Colonic mucosa (tissue), 4 donors: ENCODE data around the gene NKTR. TPM values are rescaled to one million over a fixed set of nuclear protein-coding genes. Genes with fewer than 3 reads are reported as not detected.
"Not testable (repeated sequence)": the region's sequence is repeated elsewhere in the genome, so short reads cannot be mapped to it uniquely, and the experiment has no call there.

Experiments
- DNase-seq: peaks from one replicate; pipeline ENCODE4 v3.0.0-alpha.2; 2020
- H3K27ac ChIP-seq: fragments of 200-600 bp; one replicate; pipeline ENCODE4 v1.8.0; 2021
- H3K27me3 ChIP-seq: fragments of 200-600 bp; one replicate; pipeline ENCODE4 v1.8.0; 2021
- H3K36me3 ChIP-seq: fragments of 200-600 bp; one replicate; pipeline ENCODE4 v1.8.0; 2021
- H3K4me1 ChIP-seq: fragments of 200-600 bp; one replicate; pipeline ENCODE4 v1.8.0; 2021; ENCODE audit warnings: mild to moderate bottlenecking
- H3K4me3 ChIP-seq: fragments of 200-600 bp; one replicate; pipeline ENCODE4 v1.8.0; 2021
- H3K9ac ChIP-seq, 2 donors: one replicate each; pipeline ENCODE4 v1.7.0; 2013; ENCODE audit warnings: control low read depth in 2 of 2, low read depth in 2 of 2, low read length in 2 of 2
- H3K9me3 ChIP-seq: fragments of 200-600 bp; one replicate; pipeline ENCODE4 v1.8.0; 2021
- CTCF ChIP-seq: fragments of 200-600 bp; IDR thresholded peaks from one replicate; pipeline ENCODE4 v1.8.0; 2022; ENCODE audit warnings: antibody characterized with exemption, mild to moderate bottlenecking
- intact Hi-C: fragments of 100-400 bp; cut with DNase I; formaldehyde crosslinking; loops from one replicate; pipeline ENCODE4 v1.14.1; 2022
- total RNA-seq, 2 donors: library from RNA; stranded (reverse); fragmentation: NEBNext Ultra II Directional in 1 of 2; extraction: Animal tissue kit (Norgen Biotek cat#: 25700) in 1 of 2; gene quantifications; one replicate each; pipeline ENCODE4 v1.2.1, GENCODE V29; 2021
- donor health status: healthy.
- donor health status: DM: no; HTN: no; CAD: no.
- donor health status: DM: no; HTN: no; CAD: no.

The NKTR gene
- total RNA-seq, 2 donors from 2014 or later, result 47.5 to 48.2 TPM

- no peak for TF ChIP-seq CTCF
- Histone ChIP-seq H3K4me3 (no peak overlapping the region), H3K9ac (no peak overlapping the region), H3K9me3 (no peaks in the 10 kb centered on the region), H3K36me3 (no peaks in the 10 kb centered on the region), H3K27ac (no peak overlapping the region), H3K27me3 (no peaks in the 10 kb centered on the region), H3K4me1 (no peaks in the 10 kb centered on the region)
- DNase-seq, result no peak
- intact Hi-C loops, result no loop called here
These were observed 38.2 kb upstream of the NKTR start for GRCh38 chr3:42562047-42562907.

- H3K36me3 ChIP-seq, result no peaks in the 10 kb centered on the region
- no peak for DNase-seq
- no peaks in the 10 kb centered on the region for H3K27me3 ChIP-seq
- intact Hi-C loops, result no loop called here
- H3K4me1 ChIP-seq, result no peaks in the 10 kb centered on the region
- no peak for TF ChIP-seq CTCF
- H3K9ac ChIP-seq, result no peak overlapping the region
- no peak overlapping the region for H3K4me3 ChIP-seq
- H3K27ac ChIP-seq, result no peak overlapping the region
- no peaks in the 10 kb centered on the region for H3K9me3 ChIP-seq
These were observed 30.8 kb upstream of the NKTR start for GRCh38 chr3:42569593-42570142.

GRCh38 chr3:42572278-42572677 lies 28.2 kb upstream of the NKTR start:
- no peak for TF ChIP-seq CTCF
- DNase-seq, result peak; percentile 43
- H3K27me3 ChIP-seq, result no peaks in the 10 kb centered on the region
- H3K4me3 ChIP-seq, result no peak overlapping the region
- intact Hi-C loops, result no loop called here
- no peak overlapping the region for H3K27ac ChIP-seq
- H3K9me3 ChIP-seq, result no peaks in the 10 kb centered on the region
- no peak overlapping the region for H3K9ac ChIP-seq
- no peaks in the 10 kb centered on the region for H3K4me1 ChIP-seq
- no peaks in the 10 kb centered on the region for H3K36me3 ChIP-seq

GRCh38 chr3:42575137-42575741 lies 25.2 kb upstream of the NKTR start:
- Histone ChIP-seq H3K27ac (no peak overlapping the region), H3K27me3 (no peaks in the 10 kb centered on the region), H3K4me1 (no peaks in the 10 kb centered on the region), H3K9me3 (no peaks in the 10 kb centered on the region), H3K4me3 (no peak overlapping the region), H3K9ac (no peak overlapping the region), H3K36me3 (no peaks in the 10 kb centered on the region)
- no peak for TF ChIP-seq CTCF
- DNase-seq, result no peak
- intact Hi-C loops, result no loop called here

- peaks cover 4% of the 10 kb centered on the region for H3K4me1 ChIP-seq
- H3K4me3 ChIP-seq, result no peak overlapping the region
- no peak overlapping the region for H3K27ac ChIP-seq
- no peaks in the 10 kb centered on the region for H3K9me3 ChIP-seq
- H3K9ac ChIP-seq, result no peak overlapping the region
- H3K27me3 ChIP-seq, result no peaks in the 10 kb centered on the region
- H3K36me3 ChIP-seq, result no peaks in the 10 kb centered on the region
- DNase-seq, result no peak
- intact Hi-C loops, result no loop called here
- no peak for TF ChIP-seq CTCF
These were observed 22.4 kb upstream of the NKTR start for GRCh38 chr3:42578054-42578453.

- H3K36me3 ChIP-seq, H3K4me1 ChIP-seq, intact Hi-C loops, H3K9me3 ChIP-seq, DNase-seq, H3K9ac ChIP-seq, H3K27ac ChIP-seq, H3K4me3 ChIP-seq, H3K27me3 ChIP-seq: not testable (repeated sequence)
These were observed 21.1 kb upstream of the NKTR start for GRCh38 chr3:42579346-42579745.
